IMR-90 (cell line): ENCODE results near the gene PHACTR3.

Experiments used
- BHLHE40 ChIP-seq: fragments of 150-350 bp; IDR thresholded peaks from 2 replicates; pipeline ENCODE4 v1.6.1; 2016; ENCODE audit warnings: mild to moderate bottlenecking, low read depth, low read length
- CEBPB ChIP-seq: IDR thresholded peaks from 2 replicates; pipeline ENCODE4 v1.6.1; 2012; ENCODE audit warnings: low read depth, low read length, improper control_type of control experiment
- CTCF ChIP-seq: conservative IDR thresholded peaks from 2 replicates; pipeline ENCODE4 v1.5.1; 2012; ENCODE audit warnings: mild to moderate bottlenecking, low read depth, low read length, improper control_type of control experiment
- FOS ChIP-seq: fragments of 150-350 bp; IDR thresholded peaks from 2 replicates; pipeline ENCODE4 v1.6.1; 2016; ENCODE audit warnings: low read depth, low read length
- MAZ ChIP-seq: IDR thresholded peaks from 2 replicates; pipeline ENCODE4 v1.6.1; 2012; ENCODE audit warnings: low read depth, mild to moderate bottlenecking, low read length, improper control_type of control experiment, moderate library complexity, borderline replicate concordance
- NFE2L2 ChIP-seq: fragments of 150-350 bp; IDR thresholded peaks from 2 replicates; pipeline ENCODE4 v1.6.1; 2016; ENCODE audit warnings: low read depth, mild to moderate bottlenecking, low read length
- POLR2A ChIP-seq: IDR thresholded peaks from 2 replicates; pipeline ENCODE4 v1.6.1; 2012; ENCODE audit warnings: mild to moderate bottlenecking, low read depth, low read length
- RAD21 ChIP-seq: IDR thresholded peaks from 2 replicates; pipeline ENCODE4 v1.6.1; 2012; ENCODE audit warnings: low read length, improper control_type of control experiment
- RCOR1 ChIP-seq: IDR thresholded peaks from 2 replicates; pipeline ENCODE4 v1.6.1; 2012; ENCODE audit warnings: mild to moderate bottlenecking, low read length, improper control_type of control experiment; ENCODE audit not compliant: insufficient replicate concordance
- RFX5 ChIP-seq: IDR thresholded peaks from 2 replicates; pipeline ENCODE4 v1.8.0; 2012; ENCODE audit warnings: low read depth, mild to moderate bottlenecking, low read length, moderate library complexity
- SMC3 ChIP-seq: fragments of 150-350 bp; IDR thresholded peaks from 2 replicates; pipeline ENCODE4 v1.6.1; 2016; ENCODE audit warnings: low read depth, mild to moderate bottlenecking, antibody characterized with exemption, low read length, moderate library complexity
- TF ChIP-seq, protein P1 (sequence below): fragments of 150-350 bp; IDR thresholded peaks from 2 replicates; pipeline ENCODE4 v1.6.1; 2017; ENCODE audit warnings: mild to moderate bottlenecking, antibody characterized with exemption, low read length, low read depth
- TF ChIP-seq, protein P2 (sequence below): fragments of 150-350 bp; IDR thresholded peaks from 2 replicates; pipeline ENCODE4 v1.6.1; 2016; ENCODE audit warnings: low read depth, mild to moderate bottlenecking, low read length, moderate library complexity, borderline replicate concordance

DNA sequence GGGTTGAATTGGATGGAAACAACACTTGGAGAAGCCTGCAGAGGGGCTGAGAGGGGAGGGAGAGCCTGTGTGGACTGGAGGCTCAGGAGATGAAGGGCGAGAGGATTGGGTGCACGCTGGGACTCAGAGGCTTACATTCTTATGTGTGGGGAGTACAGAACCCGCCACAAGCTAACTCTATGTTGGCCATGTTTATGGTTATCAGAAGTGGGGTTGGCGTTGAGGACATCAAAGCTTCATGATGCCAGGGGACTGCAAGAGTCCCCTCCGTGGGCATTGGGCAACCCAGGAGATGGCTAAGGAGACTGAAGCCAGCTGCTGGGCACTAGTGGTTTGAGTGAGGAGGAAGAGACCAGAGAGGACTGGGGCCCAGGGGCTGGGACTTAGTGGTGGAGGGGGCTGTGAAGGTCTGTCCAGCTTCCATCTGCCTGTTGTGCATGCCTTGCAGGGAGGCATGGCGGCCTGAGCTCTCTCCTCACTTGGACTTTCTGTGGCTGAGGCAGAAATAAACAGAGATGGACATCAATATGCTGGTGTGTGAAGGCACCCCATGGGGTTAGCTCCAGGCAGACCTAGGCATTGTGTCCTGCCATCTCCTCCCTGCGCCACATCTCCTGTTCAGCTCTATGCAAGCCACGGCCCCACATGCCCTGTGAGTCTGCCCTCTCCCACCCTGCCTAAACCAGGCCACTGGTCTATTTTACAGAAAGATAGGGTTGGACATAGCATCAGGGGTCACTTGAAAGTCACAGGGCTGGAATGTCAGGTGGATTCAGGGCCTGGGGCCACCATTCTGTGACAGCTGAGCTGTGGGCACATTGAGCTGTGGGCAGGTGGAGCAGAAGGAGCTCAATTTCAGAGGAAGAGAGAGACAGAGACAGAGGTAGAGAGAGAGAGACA lies 61.6 kb downstream of the PHACTR3 start:
- TF ChIP-seq CTCF (no peak), CEBPB (no peak), POLR2A (no peak), FOS (no peak), RCOR1 (no peak), RFX5 (no peak), SMC3 (no peak), NFE2L2 (no peak), BHLHE40 (no peak), MAZ (no peak), RAD21 (no peak)
- TF ChIP-seq, protein P1, sequence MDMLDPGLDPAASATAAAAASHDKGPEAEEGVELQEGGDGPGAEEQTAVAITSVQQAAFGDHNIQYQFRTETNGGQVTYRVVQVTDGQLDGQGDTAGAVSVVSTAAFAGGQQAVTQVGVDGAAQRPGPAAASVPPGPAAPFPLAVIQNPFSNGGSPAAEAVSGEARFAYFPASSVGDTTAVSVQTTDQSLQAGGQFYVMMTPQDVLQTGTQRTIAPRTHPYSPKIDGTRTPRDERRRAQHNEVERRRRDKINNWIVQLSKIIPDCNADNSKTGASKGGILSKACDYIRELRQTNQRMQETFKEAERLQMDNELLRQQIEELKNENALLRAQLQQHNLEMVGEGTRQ = no peak
- TF ChIP-seq, protein P2, sequence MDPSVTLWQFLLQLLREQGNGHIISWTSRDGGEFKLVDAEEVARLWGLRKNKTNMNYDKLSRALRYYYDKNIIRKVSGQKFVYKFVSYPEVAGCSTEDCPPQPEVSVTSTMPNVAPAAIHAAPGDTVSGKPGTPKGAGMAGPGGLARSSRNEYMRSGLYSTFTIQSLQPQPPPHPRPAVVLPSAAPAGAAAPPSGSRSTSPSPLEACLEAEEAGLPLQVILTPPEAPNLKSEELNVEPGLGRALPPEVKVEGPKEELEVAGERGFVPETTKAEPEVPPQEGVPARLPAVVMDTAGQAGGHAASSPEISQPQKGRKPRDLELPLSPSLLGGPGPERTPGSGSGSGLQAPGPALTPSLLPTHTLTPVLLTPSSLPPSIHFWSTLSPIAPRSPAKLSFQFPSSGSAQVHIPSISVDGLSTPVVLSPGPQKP = no peak
